T-helper 2 cell (primary cell): ENCODE measurements around the gene DDX24.

Experiments
- DNase-seq, 5 experiments: peaks; one replicate each; pipeline versions ENCODE4 v3.0.0 to v3.0.0-alpha.2; 2012 to 2022

DDX24 gene

DNA sequence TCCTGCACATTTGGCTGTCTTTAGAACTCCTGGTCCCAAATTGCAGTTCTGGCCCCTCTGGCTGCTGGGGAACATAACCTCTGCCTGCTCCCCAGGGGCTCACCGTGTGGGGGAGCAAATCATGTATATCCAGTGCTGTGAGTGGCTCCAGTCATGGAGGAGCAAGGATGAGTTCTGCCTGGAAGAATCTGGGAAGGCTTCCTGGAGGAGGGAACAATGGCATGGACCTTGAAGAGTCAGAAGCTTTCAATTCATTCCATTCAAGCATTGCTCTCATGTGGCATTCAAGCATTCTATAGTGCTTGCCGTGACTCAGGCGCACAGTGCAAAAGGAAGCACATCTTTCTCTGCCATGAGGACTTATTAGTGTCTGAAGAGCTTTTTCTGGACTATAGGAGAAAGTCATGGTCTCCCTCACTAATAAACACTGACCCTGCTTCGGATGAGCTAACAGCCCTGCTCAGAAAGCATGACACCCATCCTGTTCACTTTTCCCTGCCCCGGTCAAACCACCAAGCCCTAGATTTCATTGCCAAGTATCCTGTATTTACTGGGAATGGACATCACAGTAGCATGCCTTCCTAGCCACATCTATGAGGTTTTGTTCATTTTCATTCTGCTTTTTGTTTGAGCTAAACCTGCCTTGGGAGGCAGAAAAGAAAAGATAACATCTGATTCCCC, 33.0 kb upstream of the DDX24 start:
- no peak for DNase-seq

DNA sequence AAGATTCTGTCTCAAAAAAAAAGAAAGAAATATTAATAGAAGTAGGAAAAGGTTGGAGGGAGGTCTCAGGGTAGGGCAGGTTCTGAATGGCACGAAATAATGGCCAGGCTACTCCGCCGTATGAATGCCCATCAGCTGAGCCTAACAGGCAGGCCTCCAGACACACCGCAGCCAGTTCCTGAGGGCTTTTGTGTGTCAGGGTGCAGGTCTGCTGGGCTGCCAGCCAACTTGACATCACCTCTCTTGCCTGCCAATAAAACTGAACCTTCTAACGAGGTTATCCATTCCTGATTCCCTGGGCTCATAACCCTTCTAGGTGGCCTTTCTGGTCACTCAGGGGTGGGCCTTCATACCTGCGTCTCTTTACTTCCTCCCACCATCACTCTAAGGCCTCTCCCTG, 32.5 kb upstream of the DDX24 start:
- no peak for DNase-seq

DNA sequence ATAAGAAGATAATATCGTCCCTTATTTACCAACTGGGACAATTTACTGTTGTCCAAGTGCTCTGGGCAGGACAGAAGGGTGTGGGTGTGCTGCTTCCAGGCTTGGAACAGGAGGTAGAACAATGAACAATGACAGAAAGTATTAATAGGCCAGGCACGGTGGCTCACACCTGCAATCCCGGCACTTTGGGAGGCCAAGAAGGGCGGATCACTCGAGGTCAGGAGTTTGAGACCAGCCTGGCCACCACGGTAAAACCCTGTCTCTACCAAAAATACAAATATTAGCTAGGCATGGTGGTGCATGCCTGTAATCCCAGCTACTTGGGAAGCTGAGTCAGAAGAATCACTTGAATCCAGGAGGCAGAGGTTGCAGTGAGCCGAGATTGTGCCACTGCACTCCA, 32.1 kb upstream of the DDX24 start:
- DNase-seq: no peak

DNA sequence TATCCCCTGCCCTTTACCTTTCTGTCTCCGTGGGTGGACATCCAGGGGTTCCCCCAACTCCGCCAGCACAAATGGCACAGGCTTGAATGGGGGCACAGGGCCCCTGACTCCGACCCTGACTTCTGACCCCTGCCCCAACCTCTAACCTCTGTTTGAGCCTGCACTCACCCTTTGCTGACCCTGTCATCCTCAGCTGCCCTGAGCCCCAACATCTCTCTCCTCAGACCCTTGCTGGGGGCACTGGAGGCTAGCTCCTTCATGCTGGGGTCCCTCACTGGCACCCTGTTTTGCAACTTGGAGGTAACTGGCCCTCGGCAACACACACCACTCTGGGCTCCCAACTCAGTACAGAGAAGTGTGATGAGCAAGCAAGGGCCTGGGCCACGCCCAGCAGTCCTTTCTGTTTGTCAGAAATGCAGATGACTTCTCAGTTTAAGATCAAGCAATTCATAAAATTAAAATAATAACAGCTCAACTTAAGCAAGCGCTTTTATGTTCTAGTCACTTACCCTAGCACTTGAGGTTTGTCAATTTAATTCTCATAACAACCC, 31.6 kb upstream of the DDX24 start:
- DNase-seq: no peak

DNA sequence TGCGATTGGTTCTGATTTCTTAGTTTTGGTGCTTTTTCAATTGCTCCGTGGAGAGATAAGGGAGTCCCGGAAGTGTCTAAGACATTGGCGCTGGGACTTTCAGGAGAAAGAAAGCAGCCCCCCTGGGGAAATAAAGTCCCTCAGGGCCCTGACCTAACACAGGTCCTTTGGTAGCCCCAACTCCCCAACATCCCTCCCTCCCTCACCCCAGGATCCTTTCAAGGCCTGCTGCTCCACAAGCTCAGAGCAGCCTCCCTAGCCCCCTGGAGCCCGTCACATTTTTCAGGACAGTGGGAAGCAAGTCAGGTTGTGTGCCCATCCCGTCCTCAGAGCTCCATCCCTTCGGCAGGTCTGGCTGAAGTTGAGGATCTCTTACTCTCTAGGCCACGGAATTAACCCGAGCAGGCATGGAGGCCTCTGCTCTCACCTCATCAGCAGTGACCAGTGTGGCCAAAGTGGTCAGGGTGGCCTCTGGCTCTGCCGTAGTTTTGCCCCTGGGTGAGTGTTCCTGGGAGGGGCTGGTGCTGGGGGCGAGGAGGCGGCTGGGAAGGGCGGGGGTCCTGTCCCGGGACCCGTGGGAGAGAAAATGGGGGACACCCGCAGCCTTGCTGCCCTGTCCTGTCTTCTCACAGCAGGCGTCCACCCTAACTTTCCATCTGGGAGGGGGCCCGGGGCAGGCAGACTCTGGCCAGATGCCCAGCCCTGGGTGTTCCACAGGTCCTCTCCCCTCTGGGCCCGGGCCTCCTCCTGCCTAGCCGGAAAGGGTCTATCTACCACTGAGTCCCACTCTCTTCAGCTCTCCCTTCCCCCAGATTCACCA, 30.5 kb upstream of the DDX24 start:
- DNase-seq: no peak

DNA sequence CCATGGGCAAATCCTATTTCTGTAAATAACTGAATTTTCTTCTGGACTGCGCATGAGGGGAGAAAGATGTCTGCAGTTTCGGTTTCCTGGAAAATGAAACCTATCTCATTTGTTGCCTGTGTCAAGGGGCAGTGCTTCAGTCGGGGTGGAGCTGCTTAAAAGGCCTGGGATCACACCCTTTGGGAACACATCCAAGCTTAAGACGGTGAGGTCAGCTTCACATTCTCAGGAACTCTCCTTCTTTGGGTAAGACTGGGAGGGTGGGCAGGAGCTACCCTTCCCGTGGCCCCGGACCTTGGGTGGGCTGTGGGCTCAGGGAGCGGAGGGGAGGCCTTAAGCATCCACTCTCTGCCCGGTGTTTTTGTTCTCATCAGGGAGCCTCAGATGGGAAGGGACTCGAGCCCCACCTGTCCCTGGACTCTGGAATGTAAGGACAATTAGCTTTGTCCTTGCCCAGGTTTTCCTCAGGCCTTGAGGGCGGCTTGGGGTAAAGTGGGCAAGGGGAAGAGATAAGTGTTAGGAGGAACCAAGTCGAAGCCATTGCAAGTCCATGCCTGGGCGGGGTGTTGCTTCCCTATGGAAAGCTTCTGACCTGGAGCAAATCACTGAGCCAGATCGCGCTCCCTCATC, 29.7 kb upstream of the DDX24 start, which contains the start of gene IFI27:
Gene IFI27, plus strand, starts transcription at position 185 of the 630 bp plus-strand sequence.
- no peak for DNase-seq

DNA sequence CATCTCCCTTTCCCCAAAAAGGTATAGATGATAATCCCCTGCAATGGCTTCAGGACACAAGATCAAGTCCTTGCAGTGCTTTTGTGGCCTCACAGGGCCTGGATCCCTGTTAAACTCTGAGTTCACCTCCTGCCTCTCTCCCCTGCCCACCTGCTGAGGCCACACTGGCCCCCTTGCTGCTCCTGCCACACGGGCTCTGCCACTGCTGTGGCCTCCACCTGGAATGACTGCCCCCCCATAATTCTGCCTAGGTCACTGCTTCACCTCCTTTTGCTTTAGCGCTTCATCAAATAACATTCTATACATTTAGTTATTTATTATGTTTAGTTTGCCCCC, 28.9 kb upstream of the DDX24 start:
- DNase-seq: no peak

DNA sequence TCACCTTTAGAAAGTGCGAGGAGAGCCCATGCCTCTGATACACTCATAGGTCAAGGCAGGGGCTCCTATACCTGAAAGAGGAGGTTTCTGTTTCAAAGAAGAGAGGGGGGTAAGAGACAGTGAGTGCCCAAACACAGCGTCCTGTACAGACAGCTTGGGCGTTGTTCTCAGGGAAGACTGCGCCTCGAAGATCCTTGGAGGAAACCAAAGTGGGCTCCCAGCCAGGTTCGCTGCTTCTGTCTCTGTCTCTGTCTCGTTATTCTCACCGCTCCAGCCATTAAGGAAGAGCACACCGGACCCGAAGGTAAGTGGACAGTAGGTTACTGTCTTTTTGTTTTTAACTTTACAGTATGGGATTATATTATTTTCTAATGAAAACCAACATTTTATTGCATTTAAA, 23.7 kb upstream of the DDX24 start:
- DNase-seq: no peak

DNA sequence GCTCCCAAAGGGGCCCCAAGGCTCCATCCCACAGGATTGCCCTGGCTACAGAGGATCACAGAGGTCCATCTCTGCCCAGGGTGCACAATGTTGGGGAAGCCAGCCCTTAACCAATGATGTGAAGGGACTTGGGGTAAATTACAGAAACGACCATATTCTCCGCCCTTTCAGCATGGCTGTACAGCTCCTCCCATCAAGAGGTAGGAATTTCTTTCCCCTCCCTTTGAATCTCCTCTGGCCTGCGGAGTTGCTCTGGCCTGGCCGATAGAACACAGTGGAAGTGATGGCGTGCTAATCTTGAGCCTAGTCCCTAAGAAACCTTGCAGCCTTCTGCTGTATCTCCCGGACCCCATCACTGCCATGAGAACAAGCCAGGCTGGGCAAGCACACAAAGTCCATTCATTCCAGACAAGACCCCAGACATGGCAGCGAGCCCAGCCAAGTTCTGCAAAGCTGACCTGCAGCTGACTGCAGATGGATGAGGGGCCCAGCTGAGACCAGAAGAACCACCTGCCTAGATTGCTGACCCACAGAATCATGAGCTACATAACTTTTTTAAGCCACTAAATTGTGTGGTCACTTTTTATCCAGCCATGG, 22.6 kb upstream of the DDX24 start:
- no peak for DNase-seq

DNA sequence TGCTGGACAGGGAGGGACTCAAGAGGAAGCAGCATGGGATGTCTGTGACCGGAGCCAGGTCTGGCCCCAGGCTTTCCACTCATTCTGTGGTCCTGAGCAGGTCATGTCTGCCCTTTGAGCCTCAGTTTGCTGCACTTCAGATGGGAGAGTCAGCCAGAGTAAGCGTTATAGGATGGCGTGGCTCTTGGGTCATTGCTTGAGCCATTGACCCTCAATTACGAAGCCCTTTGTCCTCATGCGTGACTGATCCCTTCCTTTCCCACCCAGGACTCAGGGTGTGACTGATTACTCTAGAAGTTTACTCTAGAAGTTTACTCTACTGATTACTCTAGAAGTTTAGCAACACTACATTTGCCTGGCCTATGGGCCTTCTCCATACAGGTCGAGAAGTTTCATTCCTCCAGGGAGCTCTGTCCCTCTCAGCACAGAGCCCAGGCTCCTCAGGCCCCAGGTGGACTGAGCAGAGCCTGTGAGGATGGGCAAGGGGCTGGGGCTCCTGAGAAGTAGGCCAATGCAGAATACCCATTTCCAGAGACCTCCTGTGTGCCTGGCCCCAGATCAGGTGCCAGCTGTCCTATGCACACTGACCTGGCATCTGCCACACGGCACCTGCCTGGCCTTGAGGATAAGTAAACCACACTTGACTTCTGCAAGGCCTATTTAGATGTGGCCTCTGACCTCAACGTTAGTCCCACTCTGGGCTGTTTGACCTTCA, 21.9 kb upstream of the DDX24 start:
- no peak for DNase-seq

DNA sequence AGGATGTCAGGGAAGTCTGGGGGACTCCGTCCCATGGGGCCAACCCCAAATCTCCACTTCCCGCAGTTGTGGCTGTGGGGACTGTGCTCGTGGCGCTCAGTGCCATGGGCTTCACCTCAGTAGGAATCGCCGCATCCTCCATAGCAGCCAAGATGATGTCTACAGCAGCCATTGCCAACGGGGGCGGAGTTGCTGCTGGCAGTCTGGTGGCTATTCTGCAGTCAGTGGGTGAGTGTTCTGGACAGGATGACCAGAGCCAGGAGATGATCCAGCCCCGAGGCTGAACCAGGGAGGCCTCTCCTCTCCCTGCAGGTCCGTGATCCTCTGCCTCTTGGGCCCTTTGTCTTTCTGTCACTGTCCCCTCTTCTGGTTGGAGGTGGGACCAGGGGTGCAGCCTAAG, 20.7 kb upstream of the DDX24 start:
- no peak for DNase-seq

DNA sequence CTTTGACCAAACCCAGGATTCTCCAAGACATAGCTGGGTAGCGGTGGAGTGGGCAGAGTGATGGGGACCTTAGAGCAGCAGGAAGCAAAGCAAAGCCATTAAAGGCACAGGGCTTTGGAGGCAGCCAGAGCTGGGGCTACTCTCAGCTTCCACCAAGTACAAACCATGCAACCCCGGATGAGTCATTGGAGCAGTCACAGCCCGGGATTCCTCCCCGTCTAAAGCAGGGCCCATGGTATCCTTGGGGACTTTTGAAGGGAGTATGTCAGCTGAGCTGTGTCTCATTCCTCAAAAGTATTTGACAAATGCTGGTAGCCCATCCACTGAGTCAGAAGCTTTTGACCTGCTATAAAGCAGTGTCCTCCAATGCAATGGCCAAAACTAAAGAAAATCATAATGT, 19.8 kb upstream of the DDX24 start:
- no peak for DNase-seq

DNA sequence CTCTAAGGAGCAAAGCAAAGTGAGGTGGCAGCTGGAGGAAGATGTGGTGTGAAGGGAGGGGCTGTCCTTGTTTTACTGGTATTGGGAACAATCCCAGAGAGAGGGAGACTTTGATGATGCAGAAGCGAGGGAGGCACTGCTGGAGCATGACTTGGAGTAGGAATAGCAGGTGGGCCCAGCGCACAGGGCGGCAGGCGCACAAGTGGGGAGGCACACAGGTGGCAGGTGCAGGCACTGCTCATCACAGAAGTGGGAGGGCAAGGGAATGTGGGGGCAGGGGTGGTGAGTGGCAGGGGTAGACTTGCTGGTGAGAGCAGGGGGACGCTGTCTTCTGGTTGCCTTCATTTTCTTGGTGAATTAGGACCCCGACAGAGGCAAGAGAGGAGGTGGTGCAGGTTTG, 18.0 kb upstream of the DDX24 start:
- no peak for DNase-seq

DNA sequence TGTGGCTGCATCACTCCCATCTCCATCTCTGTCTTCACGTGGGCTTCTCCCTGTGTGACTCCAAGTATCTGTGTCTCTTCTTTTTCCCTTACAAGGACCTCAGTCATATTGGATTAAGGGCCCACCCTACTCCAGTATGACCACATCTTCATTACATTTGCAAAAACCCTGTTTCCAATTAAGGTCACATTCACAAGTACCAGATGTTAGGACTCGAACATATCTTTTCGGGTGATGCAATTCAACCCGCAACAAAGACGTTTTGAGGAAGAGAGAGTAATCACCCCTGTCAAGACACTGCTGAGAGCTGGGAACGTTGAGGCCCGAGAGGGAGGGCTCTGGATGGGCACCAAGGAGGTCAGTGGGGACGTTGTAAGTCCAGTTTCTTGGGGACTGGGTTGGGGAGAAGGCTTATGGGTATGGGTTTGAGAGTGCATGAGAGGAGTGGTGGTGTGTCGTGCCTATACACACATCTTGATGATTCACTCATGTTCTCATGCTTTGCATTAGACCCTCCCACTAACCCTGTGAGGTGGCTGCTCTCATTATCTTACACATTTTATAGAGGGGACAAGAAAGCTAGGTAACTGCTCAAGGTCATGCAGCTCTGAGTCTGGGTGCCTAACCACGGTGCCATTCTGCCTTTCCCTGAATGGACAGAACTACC, 17.5 kb upstream of the DDX24 start:
- no peak for DNase-seq

DNA sequence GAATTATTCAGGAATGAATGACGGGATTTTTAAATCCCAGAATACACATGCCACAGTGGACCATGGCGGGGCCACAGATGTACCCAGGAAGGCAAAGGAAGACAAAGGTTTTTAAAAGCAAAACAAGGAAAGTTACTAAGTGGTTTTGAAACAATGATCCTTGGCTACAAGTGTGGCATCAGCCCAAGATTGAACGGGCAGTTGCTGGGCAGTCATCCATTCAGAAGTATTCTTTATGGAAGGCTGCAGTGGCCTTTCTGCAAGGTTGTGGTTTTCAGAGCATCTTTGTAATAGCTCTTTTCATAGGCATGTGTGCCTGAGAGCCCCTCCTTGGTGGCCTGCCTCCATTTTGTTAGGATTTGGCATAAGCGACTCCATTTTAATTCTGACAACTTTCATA, 16.1 kb upstream of the DDX24 start:
- DNase-seq: no peak

DNA sequence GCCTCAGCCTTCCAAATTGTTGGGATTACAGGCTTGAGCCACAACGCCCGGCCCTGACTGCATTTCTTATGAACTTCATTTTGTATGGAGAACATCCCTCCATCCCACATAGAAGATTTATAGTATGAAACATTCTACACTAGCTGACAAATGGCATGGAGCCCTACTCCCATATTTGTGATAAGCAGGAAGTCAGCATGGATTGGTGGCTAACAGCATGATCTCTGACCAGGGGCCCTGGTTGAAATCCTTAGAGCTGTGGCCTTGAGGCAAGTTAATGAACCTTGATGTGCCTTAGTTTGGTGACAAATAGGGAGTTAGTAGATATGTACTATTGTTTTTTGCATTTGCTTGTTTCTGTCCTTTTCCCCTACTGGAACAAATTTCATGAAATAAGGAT, 12.4 kb upstream of the DDX24 start:
- no peak for DNase-seq

DNA sequence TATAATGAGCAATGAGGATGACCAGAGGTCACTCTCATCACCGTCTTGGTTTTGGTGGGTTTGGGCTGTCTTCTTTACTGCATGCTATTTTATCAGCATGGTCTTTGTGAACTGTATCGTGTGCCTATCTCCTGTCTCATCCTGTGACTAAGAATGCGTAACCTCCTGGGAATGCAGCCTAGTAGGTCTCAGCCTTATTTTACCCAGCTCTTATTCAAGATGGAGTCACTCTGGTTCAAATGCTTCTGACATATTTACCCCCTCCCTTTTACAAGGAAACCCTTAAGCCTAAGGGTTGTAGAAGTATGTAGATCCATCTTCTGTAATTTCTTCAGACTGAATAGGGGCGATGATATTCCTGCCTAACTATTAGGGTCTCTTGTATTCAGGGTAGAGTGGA, 8.5 kb upstream of the DDX24 start:
- no peak for DNase-seq

DNA sequence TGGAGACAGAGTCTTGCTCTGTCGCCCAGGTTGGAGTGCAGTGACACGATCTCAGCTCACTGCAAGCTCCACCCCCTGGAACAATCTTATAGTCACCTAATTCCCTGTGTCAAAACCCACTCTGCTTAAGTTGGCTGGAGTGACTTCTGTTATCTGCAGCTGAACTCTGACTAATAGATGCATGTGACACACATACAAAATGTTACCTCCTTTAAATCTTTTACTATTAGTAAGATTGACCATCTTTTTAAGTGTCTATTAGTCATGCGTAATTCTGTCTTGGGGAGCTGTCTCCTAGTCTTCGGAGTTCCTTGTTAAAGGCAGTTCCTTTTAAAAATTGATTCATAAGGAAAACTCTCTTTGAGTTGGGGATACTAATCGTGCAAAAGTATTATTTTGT, 7.5 kb upstream of the DDX24 start:
- no peak for DNase-seq

DNA sequence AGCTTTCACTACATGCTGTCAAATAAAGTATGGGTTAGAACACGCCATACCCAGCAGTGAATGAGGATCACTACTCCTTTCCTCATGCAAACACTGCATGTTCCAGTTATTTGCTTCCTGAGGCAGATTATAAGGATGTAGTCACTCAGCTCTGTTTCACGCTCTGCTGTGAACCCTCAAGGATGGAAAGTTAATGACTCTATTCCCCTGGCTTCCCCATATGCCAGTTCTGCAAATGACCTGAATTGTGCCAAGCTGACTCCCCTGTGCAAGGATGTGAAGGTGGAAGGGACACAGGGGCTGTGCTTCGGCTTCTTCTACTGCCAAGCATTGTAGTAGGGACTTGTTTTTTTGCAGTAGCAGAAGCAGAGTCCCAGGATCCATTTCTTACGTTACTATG, 6.9 kb upstream of the DDX24 start:
- DNase-seq: no peak

DNA sequence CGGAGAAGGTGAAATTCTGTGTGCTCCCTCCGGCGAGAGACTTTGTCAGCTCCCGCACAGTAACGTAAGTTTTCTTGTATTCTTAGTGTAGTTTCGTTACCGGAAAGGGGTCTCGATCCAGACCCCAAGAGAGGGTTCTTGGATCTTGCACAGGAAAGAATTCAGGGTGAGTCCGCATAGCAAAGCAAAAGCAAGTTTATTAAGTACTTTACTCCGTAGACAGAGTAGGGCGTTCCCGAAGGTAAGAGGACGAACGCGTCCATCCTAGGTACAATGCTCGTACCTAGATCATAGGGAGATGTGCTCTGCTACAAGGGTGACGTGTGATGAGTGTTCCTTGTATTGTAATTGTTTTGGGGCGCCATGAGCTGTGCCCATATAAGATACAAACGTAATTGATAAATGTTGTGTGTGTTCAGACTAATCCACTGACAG, 401 bp upstream of the DDX24 start:
- peak in 1 of 5 experiments; percentile 59 for DNase-seq

DNA sequence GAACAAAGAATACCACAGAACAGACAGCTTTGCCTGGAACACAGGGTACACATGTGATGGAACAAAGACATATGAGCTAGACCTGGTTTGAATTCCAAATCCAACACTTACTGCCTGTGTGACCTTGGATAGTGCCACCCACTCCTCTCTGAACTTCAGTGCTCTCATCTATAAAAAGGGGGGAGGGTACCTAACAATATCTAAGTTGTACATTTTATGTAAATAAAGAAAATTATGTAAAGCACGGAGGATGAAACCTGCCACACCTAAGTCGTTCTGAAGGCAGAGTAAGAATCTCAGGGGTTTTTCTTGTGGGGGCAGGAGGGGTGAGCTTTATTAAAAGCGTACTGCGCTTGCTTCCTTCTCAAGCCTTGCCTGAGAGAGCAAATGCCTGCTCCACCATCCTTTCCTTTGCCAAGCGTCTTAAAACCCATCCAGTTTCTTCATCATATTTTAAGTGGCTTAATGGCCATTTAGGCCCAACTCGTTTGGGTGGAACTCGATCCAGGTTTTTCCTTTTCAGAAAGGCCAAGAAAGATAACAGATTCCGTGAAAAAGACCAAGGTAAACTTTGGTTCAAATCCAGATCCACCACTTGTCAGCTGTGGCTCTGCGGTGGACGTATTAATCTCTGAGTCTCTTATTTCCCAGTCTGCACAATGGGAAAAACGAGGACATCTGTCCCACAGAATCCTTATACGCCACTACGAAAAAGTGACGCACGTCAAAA, 946 bp downstream of the DDX24 start:
- peak in 1 of 5 experiments; percentile 33 for DNase-seq
